PFSK-1 (cell line): ENCODE data around the gene PGLYRP2.

ENCODE experiments used
- FOXP2 ChIP-seq: optimal IDR thresholded peaks from 2 replicates; pipeline ENCODE3; 2011; ENCODE audit warnings: borderline replicate concordance, control low read depth, inconsistent platforms; ENCODE audit not compliant: insufficient read depth; ENCODE audit errors: extremely low read length, extremely low read depth
- POLR2AphosphoS5 ChIP-seq: IDR thresholded peaks from 2 replicates; pipeline ENCODE4 v1.6.1; 2012; ENCODE audit warnings: low read depth, mild to moderate bottlenecking, control low read depth, low read length, moderate library complexity
- TF ChIP-seq, protein P1 (sequence below), 2 experiments: IDR thresholded peaks; 2 replicates each; pipeline versions ENCODE4 v1.6.1 to v1.8.0; 2011 to 2012; ENCODE audit warnings: low read depth in 2 of 2, low read length in 2 of 2, control low read depth in 1 of 2, inconsistent platforms in 1 of 2, mild to moderate bottlenecking in 1 of 2, moderate library complexity in 1 of 2; ENCODE audit not compliant: insufficient read depth in 1 of 2

DNA sequence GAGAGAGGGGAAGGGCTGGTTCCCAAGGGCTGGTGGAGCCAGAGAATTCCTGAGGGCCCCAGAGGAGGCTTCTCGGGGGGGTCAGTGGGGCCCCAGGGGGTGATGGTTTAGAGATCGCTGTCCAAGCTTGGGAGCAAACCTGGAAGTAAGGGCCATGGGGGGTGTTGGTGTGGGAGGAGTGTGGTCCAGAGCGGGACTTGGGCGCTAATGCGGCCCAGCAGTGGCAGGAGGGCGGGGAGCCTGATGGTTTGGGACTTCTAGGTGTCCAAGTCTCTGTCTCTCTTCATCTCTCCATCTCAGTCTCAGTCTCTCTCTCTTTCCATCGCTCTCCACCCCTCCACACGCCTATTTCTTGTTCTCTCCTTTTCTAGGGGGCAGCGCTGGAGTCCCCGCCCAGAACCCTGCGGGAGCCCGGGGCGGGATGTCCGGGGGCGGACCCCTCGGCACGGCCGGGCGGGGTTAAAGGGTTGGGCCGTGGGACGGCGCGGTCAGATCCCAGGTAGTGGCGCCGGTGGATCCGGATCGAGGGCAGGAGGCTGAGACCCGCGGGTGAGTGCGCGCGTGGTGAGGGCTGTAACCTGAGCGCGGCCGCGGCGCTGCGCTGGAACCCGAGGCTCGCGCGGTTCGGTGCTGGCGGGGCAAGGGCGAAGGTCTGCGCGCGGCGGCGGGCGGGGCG, 28.9 kb upstream of the PGLYRP2 start, which contains the start of gene CYP4F22:
- TF ChIP-seq POLR2AphosphoS5 (no peak), FOXP2 (no peak)
- TF ChIP-seq, protein P1, sequence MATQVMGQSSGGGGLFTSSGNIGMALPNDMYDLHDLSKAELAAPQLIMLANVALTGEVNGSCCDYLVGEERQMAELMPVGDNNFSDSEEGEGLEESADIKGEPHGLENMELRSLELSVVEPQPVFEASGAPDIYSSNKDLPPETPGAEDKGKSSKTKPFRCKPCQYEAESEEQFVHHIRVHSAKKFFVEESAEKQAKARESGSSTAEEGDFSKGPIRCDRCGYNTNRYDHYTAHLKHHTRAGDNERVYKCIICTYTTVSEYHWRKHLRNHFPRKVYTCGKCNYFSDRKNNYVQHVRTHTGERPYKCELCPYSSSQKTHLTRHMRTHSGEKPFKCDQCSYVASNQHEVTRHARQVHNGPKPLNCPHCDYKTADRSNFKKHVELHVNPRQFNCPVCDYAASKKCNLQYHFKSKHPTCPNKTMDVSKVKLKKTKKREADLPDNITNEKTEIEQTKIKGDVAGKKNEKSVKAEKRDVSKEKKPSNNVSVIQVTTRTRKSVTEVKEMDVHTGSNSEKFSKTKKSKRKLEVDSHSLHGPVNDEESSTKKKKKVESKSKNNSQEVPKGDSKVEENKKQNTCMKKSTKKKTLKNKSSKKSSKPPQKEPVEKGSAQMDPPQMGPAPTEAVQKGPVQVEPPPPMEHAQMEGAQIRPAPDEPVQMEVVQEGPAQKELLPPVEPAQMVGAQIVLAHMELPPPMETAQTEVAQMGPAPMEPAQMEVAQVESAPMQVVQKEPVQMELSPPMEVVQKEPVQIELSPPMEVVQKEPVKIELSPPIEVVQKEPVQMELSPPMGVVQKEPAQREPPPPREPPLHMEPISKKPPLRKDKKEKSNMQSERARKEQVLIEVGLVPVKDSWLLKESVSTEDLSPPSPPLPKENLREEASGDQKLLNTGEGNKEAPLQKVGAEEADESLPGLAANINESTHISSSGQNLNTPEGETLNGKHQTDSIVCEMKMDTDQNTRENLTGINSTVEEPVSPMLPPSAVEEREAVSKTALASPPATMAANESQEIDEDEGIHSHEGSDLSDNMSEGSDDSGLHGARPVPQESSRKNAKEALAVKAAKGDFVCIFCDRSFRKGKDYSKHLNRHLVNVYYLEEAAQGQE (IDR thresholded peaks at IDR 0.05; ENCODE audit: insufficient read depth in 1 of 2, low read depth in 2 of 2, low read length in 2 of 2): no peak
